ENCODE results near the gene MLH3. TPM values are rescaled to one million over a fixed set of nuclear protein-coding genes. Genes with fewer than 3 reads are reported as not detected.

The MLH3 gene
- total and polyA plus RNA-seq, 10 of the 15 experiments (the other 5 are each of a cell fraction or from before 2014, with no cell fraction given) = 12.6 to 31.2 (median 19.6) TPM

DNA sequence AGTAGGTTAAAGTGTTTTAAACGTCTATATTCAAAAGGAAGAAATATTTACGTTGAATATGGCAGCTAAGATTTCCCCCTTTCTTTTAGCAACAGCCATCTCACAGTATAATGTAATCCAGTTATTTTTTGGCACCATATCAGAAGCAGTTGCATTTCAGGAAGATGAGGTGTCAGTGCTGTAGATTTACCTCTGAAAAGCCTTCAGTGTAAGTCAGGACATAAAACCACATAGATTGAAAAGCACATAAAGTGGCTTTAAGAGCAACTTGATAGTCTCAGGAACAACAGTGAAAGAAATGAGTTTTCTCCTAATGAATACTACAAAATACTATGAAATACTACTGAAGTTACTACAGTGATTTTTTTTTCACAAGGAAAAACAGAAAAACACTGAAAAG lies 6.9 kb downstream of the MLH3 start:
- ATAC-seq = no peak
- Histone ChIP-seq H3K4me1 (ENCODE audit: control insufficient read depth, insufficient read depth, low read length) (no peaks in the 10 kb centered on the region), H3K27ac (ENCODE audit: control insufficient read depth, insufficient read depth) (no peak overlapping the region), H4K20me1 (ENCODE audit: control insufficient read depth, insufficient read depth) (no peaks in the 10 kb centered on the region), H3K4me3 (no peak overlapping the region), H3K9ac (ENCODE audit: control insufficient read depth, insufficient read depth, low read length) (no peak overlapping the region), H3K79me2 (ENCODE audit: control insufficient read depth, insufficient read depth, low read length) (peaks cover 5% of the 10 kb centered on the region), H3K27me3 (replicated peaks in 1 of 2; ENCODE audit: control insufficient read depth in 2 of 2, insufficient read depth in 2 of 2, low read length in 1 of 2) (no peaks in the 10 kb centered on the region), H3K9me3 (replicated peaks; ENCODE audit: control insufficient read depth, insufficient read depth, low read length) (no peaks in the 10 kb centered on the region), H2AFZ (ENCODE audit: control insufficient read depth, low read depth, low read length) (no peak overlapping the region), H3K36me3 (ENCODE audit: control insufficient read depth in 2 of 2, insufficient read depth in 2 of 2, low read length in 1 of 2) (peaks cover 0 to under 1% of the 10 kb centered on the region in 2 experiments; a peak in 1 of 4 replicates), H3K4me2 (ENCODE audit: control insufficient read depth, insufficient read depth) (no peak overlapping the region)
- ChIA-PET SMC1A (ENCODE audit: uncharacterized antibody, unreplicated experiment) (interaction anchor here (1.0 to 1.9 kb wide), 3 partner anchors 17 to 109 kb away, joined by 3 to 7 read pairs (median 4); no protein-coding TSS in a partner anchor), CTCF (interaction anchor here (1.1 to 1.5 kb wide), 3 partner anchors 10 to 139 kb away, joined by 3 to 4 read pairs (median 3); no protein-coding TSS in a partner anchor), POLR2A (interaction anchor here (1.7 kb wide), 1 partner anchor 18 kb away, joined by 11 read pairs; no protein-coding TSS in a partner anchor), RAD21 (ENCODE audit: unreplicated experiment) (interaction anchor here (0.9 to 1.7 kb wide), 3 partner anchors 44 to 82 kb away, joined by 3 read pairs; no protein-coding TSS in a partner anchor)
- intact Hi-C loops (cut with micrococcal nuclease; ENCODE audit: unreplicated experiment) = no loop called here
- WGBS (ENCODE audit: insufficient coverage, insufficient replicate concordance, low lambda C conversion rate, missing lambda C conversion rate) = 26% methylated on average over 2 of the region's 2 CpGs
- no TSS peak for BruUV-seq (replicated peaks)
- DNase-seq (ENCODE audit: low read depth, low spot score) = no peak
- in situ Hi-C loops (cut with MboI) = no loop called here
- no peak for FAIRE-seq
- TF ChIP-seq, protein P1, sequence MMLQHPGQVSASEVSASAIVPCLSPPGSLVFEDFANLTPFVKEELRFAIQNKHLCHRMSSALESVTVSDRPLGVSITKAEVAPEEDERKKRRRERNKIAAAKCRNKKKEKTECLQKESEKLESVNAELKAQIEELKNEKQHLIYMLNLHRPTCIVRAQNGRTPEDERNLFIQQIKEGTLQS (IDR thresholded peaks at IDR 0.05; ENCODE audit: borderline replicate concordance, extremely low read depth, low read depth, low read length) = no peak
- no peak for TF ChIP-seq CHD2 (IDR thresholded peaks at IDR 0.05; ENCODE audit: borderline replicate concordance, low read depth, low read length)
- TF ChIP-seq MEF2A (IDR thresholded peaks at IDR 0.05; ENCODE audit: insufficient read depth, low read depth, low read length) = no peak
- TF ChIP-seq ZNF24 (IDR thresholded peaks at IDR 0.05) = no peak
- no peak for TF ChIP-seq BRCA1 (IDR thresholded peaks at IDR 0.05; ENCODE audit: low read depth, low read length)
- no peak for TF ChIP-seq BCL11A (IDR thresholded peaks at IDR 0.05; ENCODE audit: low read depth, low read length)
- no peak for TF ChIP-seq ZNF622 (IDR thresholded peaks at IDR 0.05)
- no peak for TF ChIP-seq TBL1XR1 (IDR thresholded peaks at IDR 0.05; ENCODE audit: low read depth, low read length)
- TF ChIP-seq, protein P2, sequence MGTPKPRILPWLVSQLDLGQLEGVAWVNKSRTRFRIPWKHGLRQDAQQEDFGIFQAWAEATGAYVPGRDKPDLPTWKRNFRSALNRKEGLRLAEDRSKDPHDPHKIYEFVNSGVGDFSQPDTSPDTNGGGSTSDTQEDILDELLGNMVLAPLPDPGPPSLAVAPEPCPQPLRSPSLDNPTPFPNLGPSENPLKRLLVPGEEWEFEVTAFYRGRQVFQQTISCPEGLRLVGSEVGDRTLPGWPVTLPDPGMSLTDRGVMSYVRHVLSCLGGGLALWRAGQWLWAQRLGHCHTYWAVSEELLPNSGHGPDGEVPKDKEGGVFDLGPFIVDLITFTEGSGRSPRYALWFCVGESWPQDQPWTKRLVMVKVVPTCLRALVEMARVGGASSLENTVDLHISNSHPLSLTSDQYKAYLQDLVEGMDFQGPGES (IDR thresholded peaks at IDR 0.05) = no peak
- no peak for TF ChIP-seq SMARCA5 (IDR thresholded peaks at IDR 0.05)
- TF ChIP-seq, protein P3, sequence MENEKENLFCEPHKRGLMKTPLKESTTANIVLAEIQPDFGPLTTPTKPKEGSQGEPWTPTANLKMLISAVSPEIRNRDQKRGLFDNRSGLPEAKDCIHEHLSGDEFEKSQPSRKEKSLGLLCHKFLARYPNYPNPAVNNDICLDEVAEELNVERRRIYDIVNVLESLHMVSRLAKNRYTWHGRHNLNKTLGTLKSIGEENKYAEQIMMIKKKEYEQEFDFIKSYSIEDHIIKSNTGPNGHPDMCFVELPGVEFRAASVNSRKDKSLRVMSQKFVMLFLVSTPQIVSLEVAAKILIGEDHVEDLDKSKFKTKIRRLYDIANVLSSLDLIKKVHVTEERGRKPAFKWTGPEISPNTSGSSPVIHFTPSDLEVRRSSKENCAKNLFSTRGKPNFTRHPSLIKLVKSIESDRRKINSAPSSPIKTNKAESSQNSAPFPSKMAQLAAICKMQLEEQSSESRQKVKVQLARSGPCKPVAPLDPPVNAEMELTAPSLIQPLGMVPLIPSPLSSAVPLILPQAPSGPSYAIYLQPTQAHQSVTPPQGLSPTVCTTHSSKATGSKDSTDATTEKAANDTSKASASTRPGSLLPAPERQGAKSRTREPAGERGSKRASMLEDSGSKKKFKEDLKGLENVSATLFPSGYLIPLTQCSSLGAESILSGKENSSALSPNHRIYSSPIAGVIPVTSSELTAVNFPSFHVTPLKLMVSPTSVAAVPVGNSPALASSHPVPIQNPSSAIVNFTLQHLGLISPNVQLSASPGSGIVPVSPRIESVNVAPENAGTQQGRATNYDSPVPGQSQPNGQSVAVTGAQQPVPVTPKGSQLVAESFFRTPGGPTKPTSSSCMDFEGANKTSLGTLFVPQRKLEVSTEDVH (IDR thresholded peaks at IDR 0.05; ENCODE audit: low read depth, partially characterized antibody) = no peak
- no peak for TF ChIP-seq NR2C2 (IDR thresholded peaks at IDR 0.05; ENCODE audit: borderline replicate concordance, control insufficient read depth, insufficient read length, low read depth)
